ENCODE measurements around the gene AIFM3.
"Not testable (repeated sequence)": the region's sequence is repeated elsewhere in the genome, so short reads cannot be mapped to it uniquely, and the experiment has no call there.

The AIFM3 gene

GRCh38 chr22:20959578-20960461 lies 7.2 kb upstream of the AIFM3 start:
- DNase-seq = no peak

GRCh38 chr22:20960609-20961008 lies 6.4 kb upstream of the AIFM3 start:
- no peak for DNase-seq

DNA sequence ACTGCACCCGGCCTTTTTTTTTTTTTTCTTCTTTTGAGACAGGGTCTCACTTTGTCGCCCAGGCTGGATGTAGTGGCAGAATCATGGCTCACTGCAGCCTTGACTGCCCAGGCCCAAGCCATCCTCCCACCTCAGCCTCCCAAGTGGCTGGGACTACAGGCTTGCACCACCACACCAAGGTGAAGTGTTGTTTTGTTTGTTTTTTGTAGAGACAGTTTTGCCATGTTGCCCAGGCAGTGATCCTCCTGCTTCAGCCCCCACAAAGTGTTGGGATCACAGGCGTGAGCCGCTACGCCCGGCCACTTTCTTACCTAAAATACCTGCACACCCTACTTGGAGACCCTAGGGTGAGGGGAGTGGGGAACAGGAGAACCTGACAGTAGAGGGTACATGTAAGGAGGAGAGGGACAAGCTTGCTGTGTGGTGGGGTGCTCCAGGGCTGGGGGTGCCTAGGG lies 4.5 kb upstream of the AIFM3 start:
- no peak for DNase-seq

GRCh38 chr22:20963201-20964052 lies 3.6 kb upstream of the AIFM3 start:
- DNase-seq = no peak

DNA sequence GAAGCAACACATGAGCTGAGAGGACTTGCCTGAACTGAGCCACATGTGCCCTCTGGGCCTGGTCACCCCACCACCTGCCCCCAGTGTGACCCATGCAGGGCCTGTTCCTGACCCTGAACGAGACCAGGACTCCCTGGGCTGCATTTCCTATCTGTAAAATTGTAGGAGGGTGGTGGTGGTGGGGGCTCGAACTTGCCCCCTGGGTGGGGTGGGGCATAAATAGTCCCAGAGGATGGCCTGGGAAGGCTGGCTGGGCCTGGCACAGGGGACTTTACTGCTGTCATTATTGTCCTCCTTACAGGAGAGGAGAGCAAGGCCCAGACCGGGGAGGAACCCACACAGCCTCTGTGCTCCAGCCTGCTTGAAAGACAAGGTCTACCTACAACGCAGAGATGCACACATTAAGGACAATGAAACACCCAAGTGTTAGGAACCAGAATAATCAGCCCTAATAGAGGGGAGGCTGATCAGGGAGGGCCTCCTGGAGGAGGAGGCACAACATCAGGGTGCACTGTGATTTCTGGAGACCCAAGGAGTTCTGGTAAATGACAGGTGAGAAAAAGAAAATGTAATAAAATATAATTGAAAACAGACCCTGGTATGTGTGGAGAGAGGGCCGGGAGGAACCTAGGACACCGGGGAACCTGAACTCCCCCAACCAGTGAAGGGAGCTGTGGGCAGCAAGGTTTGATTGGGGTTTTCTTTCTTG lies 2.8 kb upstream of the AIFM3 start:
- no peak for DNase-seq

DNA sequence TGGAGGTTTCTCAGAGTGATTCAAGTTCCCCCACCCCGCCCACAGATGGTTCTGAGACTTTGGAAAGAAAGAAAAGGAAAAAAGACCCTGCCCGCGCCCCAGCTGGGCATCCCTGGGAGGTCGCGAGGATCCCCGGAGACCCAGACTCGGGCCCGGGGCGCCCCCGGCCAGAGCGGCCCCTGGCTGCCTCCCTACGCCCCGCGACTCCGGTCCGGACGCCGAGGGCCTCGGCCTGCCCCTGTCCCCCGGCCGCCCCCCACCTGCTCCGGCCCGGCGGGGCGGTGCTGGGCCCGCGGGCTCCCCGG lies 2.3 kb upstream of the AIFM3 start:
- no peak for DNase-seq

GRCh38 chr22:20965104-20965887 lies 1.8 kb upstream of the AIFM3 start:
- no peak for DNase-seq

- no peak for DNase-seq
Observed at GRCh38 chr22:20965888-20966855, 883 bp upstream of the AIFM3 start.

DNA sequence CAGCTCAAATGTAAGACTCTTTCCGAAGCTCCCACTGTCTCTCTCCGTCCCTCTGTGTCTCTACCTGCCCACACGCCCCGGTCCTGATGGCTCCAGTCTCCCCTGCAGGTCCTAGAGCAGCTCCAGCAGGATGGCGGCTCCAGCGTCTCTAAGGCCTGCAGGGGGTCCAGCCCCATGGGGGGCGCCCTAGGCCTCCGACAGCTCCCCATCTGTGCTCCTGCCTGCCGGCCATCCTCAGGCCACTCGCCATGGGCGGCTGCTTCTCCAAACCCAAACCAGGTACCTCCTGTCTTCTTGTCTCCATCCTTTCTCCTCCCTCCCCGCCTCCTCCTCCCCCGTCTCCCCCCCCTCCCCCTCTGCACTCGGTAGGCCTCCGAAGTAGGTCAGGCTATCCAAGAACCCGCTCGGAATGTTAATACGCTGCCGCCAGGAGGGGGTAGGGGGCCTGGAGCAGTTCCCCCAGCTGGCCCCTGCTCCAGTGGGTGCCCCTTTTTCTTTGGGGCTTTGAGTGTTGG lies 699 bp downstream of the AIFM3 start:
- DNase-seq = no peak

DNA sequence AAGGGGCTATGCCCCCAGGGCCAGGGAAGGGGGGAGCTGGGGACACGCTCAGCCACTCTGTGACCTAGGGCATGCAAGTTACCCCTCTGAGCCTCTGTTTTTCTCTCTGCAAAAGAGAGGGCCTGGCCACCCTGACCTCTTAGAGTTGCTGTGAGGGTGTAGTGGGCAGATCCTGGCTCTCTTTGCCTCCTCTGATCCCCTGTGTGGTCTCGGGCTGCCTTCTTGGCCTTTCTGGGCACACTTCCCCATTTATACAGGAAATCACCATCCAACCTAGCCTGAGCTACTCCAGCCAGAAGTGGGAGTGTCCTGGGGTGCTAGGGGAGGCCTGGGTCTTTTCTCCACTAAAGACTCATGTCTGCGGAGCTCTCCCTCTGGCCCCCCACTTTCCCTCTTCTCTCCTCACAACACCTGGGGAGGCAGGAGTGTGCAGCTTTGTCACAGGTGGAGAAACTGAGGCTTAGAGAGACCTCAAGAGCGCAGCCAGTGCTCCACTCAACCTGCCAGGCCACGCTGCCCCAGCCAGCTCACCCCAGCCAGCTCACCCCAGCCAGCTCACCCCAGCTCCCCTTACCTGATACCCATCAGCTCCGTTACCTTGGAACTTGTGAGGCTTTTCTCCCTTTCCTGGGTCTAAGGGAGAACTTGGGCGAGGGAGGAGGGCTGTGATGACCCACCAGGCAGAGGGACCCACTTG lies 1.4 kb downstream of the AIFM3 start:
- no peak for DNase-seq

GRCh38 chr22:20970939-20971657 lies 4.0 kb downstream of the AIFM3 start:
- no peak for DNase-seq

DNA sequence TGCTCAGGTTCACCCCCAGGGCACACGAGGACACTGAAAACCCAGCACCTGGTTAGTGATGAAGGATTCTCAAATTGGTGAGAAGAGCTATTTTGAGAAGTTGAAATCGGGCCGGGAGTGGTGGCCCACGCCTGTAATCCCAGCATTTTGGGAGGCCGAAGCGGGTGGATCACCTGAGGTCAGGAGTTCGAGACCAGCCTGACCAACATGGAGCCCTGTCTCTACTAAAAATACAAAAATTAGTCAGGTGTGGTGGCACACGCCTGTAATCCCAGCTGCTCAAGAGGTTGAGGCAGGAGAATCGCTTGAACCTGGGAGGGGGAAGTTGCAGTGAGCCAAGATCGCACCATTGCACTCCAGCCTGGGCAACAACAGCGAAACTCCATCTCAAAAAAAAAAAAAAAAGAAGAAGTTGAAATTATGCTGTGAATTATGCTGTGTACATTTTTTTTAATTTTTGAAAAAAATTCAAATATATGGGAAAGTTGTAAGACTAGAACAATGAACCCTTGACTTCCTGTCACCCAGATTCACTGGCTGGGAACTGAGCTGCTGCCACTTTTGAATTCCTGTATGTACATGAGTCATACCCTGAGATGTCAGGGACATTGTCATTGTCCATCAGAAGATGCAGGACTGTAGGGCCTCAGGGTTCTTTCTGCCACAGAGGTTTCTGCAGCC lies 5.1 kb downstream of the AIFM3 start:
- not testable (repeated sequence) for DNase-seq

- DNase-seq = no peak
Observed at GRCh38 chr22:20972933-20973577, 6.0 kb downstream of the AIFM3 start.

GRCh38 chr22:20973634-20974286 lies 6.7 kb downstream of the AIFM3 start:
- no peak for DNase-seq

DNA sequence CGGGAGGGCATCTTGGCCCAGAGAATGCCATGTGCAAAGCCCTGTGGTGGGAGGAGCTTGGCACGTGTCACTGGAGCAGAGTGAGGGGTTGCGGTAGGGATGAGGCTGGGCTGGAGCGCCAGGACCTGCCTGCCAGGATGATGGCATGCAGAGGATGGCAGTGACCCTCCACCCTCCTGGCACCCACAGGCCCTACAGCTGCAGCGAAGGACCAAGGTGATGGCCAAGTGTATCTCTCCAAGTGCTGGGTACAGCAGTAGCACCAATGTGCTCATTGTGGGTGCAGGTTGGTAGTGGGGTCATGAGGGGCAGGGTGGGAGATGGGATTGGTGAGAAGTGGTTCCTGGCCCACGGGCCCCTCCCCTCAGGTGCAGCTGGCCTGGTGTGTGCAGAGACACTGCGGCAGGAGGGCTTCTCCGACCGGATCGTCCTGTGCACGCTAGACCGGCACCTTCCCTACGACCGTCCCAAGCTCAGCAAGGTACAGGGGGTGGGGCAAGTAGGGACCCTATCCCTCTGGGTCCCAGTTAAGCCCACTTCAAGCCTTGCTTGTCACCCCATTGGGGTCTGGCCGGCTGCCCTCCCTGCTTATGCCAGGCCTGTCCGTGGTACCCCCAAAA lies 7.4 kb downstream of the AIFM3 start:
- no peak for DNase-seq

DNA sequence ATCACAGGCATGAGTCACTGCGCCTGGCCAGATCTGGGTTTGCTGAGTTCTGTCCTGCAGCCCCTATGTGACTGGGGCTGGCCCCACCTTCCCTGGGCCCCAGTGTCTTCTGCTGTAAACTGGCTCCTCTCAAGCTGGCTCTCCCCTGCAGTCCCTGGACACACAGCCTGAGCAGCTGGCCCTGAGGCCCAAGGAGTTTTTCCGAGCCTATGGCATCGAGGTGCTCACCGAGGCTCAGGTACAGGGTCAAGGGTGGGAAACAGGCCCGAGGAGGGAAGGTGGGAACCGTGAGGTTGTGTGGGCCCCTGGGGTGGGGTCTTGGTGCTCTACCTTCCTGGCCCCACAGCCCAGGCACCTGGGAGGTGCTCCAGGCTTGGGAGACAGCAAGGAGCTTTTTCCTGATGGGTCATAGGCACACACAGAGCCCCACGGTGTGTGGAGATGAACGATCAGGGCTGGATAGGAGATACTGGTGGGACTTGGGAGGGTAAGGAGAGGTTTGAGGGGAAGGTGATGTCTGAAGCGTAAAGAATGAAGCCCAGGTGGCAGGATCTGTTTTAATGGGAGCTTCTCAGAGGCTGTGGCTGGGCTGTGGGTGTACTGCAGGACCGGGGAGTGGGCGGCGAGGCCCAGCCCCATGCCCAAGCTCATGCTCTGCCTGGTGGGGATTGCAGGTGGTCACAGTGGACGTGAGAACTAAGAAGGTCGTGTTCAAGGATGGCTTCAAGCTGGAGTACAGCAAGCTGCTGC lies 8.7 kb downstream of the AIFM3 start:
- DNase-seq = no peak

Measured in DMS 273 treated with DMSO at 0.1 percent for 48 hours (cell line).